ENCODE data around the gene SULF2. TPM values are rescaled to one million over a fixed set of nuclear protein-coding genes. Genes with fewer than 3 reads are reported as not detected.

The SULF2 gene
- total and polyA plus RNA-seq, 2 of the 4 experiments (the other 2 are of a cell fraction) = 0.54 to 0.77 TPM

DNA sequence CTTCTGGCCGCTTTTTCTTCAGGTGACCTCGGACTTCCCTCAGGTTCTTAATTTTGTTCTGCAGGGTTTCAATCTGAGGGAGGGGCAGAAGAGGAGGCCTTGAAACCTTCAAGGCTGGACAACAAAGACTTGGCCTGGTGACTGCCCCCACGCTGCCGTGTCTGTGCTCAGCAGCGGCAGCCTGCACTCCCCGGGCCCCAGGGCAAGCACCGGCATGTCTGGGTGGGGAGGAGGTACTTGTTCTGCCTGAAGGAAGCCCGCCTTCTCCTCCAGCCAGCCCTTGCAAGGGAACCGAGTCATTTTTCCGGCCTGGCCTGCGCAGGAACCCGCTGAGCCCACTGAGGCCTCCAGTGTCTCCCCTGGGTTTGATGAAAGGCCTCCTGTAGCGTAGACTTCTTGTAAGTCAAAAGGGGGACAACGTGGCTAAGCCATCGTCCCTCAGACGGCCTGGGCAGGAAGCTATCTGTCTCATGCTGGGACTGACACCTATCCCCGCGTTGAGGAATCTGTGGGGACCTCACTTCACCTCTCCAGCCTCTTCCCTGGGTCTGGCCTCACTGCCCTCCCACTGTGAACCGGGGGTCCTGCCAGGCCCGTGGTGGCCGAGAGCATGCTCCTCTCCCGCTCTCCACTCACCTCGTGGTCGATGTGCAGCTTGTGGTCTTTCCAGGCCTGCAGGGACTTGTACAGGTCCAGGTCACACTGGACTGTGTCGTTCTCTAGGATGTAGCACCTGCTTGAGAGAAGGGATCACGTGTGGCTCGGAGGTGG is 119.9 kb downstream of the SULF2 start:
- no peak for DNase-seq
- no peak overlapping the region for H3K4ac ChIP-seq (ENCODE audit: low read depth, low read length)
- H3K9ac ChIP-seq (ENCODE audit: low read depth, low read length) = no peak overlapping the region
- no TSS peak for BruUV-seq (replicated peaks)
- no peak overlapping the region for H2BK15ac ChIP-seq (ENCODE audit: low read depth, low read length)
- ATAC-seq (ENCODE audit: low read depth) = no peak
- no peak overlapping the region for H3K23ac ChIP-seq (ENCODE audit: low read depth, low read length)
- no peak overlapping the region for H2BK20ac ChIP-seq (ENCODE audit: low read depth, low read length)
- H3K27me3 ChIP-seq (ENCODE audit: control insufficient read depth, insufficient read depth, low read length) = peaks cover 6% of the 10 kb centered on the region
- no peak overlapping the region for H4K91ac ChIP-seq (ENCODE audit: insufficient read depth, low read depth, low read length)
- H3K9me3 ChIP-seq (ENCODE audit: control insufficient read depth, insufficient read depth, low read length) = no peaks in the 10 kb centered on the region
- dilution Hi-C loops (cut with HindIII; ENCODE audit: low sequenced_read_pairs, unreplicated experiment) (no loop called here), in situ Hi-C loops (cut with MboI; ENCODE audit: low sequenced_read_pairs) (loop anchor here (25.0 kb wide), 1 partner anchor 1247 kb away; the partner anchor contains the start of gene ARFGEF2), intact Hi-C loops (cut with micrococcal nuclease) (no loop called here)
- H3K4me1 ChIP-seq (ENCODE audit: control insufficient read depth, insufficient read depth, low read length) = no peaks in the 10 kb centered on the region
- H2BK120ac ChIP-seq (ENCODE audit: low read depth, low read length) = no peak overlapping the region
- no peak overlapping the region for H3K56ac ChIP-seq (ENCODE audit: extremely low read depth, insufficient read depth, low read length)
- H4K5ac ChIP-seq (ENCODE audit: low read depth, low read length) = no peak overlapping the region
- TF ChIP-seq, protein P1, sequence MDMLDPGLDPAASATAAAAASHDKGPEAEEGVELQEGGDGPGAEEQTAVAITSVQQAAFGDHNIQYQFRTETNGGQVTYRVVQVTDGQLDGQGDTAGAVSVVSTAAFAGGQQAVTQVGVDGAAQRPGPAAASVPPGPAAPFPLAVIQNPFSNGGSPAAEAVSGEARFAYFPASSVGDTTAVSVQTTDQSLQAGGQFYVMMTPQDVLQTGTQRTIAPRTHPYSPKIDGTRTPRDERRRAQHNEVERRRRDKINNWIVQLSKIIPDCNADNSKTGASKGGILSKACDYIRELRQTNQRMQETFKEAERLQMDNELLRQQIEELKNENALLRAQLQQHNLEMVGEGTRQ (IDR thresholded peaks at IDR 0.05; ENCODE audit: low read depth, low read length) = no peak
- no peak for TF ChIP-seq RFX5 (IDR thresholded peaks at IDR 0.05; ENCODE audit: low read depth, low read length)
- no peak for TF ChIP-seq BHLHE40 (IDR thresholded peaks at IDR 0.05; ENCODE audit: low read depth, low read length)
- TF ChIP-seq CHD1 (IDR thresholded peaks at IDR 0.05; ENCODE audit: low read depth, low read length) = no peak
- no peak for TF ChIP-seq MAFK (IDR thresholded peaks at IDR 0.05; ENCODE audit: low read depth, low read length)
- TF ChIP-seq, protein P2, sequence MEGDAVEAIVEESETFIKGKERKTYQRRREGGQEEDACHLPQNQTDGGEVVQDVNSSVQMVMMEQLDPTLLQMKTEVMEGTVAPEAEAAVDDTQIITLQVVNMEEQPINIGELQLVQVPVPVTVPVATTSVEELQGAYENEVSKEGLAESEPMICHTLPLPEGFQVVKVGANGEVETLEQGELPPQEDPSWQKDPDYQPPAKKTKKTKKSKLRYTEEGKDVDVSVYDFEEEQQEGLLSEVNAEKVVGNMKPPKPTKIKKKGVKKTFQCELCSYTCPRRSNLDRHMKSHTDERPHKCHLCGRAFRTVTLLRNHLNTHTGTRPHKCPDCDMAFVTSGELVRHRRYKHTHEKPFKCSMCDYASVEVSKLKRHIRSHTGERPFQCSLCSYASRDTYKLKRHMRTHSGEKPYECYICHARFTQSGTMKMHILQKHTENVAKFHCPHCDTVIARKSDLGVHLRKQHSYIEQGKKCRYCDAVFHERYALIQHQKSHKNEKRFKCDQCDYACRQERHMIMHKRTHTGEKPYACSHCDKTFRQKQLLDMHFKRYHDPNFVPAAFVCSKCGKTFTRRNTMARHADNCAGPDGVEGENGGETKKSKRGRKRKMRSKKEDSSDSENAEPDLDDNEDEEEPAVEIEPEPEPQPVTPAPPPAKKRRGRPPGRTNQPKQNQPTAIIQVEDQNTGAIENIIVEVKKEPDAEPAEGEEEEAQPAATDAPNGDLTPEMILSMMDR (conservative IDR thresholded peaks at IDR 0.05; ENCODE audit: low read depth, low read length) = no peak
- TF ChIP-seq POLR2A (IDR thresholded peaks at IDR 0.05; ENCODE audit: low read depth, low read length) = no peak
- no peak for TF ChIP-seq MAZ (IDR thresholded peaks at IDR 0.05; ENCODE audit: borderline replicate concordance, low read depth, low read length)
- no peak for TF ChIP-seq CEBPB (IDR thresholded peaks at IDR 0.05; ENCODE audit: low read depth, low read length)
- TF ChIP-seq SMC3 (IDR thresholded peaks at IDR 0.05; ENCODE audit: low read depth, low read length) = no peak
- TF ChIP-seq RAD21 (IDR thresholded peaks at IDR 0.05; ENCODE audit: low read length) = no peak
- TF ChIP-seq, protein P3, sequence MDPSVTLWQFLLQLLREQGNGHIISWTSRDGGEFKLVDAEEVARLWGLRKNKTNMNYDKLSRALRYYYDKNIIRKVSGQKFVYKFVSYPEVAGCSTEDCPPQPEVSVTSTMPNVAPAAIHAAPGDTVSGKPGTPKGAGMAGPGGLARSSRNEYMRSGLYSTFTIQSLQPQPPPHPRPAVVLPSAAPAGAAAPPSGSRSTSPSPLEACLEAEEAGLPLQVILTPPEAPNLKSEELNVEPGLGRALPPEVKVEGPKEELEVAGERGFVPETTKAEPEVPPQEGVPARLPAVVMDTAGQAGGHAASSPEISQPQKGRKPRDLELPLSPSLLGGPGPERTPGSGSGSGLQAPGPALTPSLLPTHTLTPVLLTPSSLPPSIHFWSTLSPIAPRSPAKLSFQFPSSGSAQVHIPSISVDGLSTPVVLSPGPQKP (IDR thresholded peaks at IDR 0.05; ENCODE audit: borderline replicate concordance, low read depth, low read length) = no peak
- TF ChIP-seq FOS (IDR thresholded peaks at IDR 0.05; ENCODE audit: low read depth, low read length) = no peak
- no peak for TF ChIP-seq RCOR1 (IDR thresholded peaks at IDR 0.05; ENCODE audit: insufficient replicate concordance, low read length)
- TF ChIP-seq MXI1 (IDR thresholded peaks at IDR 0.05; ENCODE audit: borderline replicate concordance, low read depth, low read length) = no peak
- no peaks in the 10 kb centered on the region for H4K20me1 ChIP-seq (ENCODE audit: insufficient read depth, low read length)
- H4K8ac ChIP-seq (ENCODE audit: low read depth in 2 of 2, low read length in 2 of 2) = no peak overlapping the region
- H3K4me3 ChIP-seq (ENCODE audit: insufficient read depth, low read depth, low read length) = no peak overlapping the region
- peaks cover 14% of the 10 kb centered on the region; the same call in 1 of the 2 replicates for H3K36me3 ChIP-seq (ENCODE audit: control insufficient read depth, insufficient read depth, low read length)
- no peak overlapping the region for H2BK5ac ChIP-seq (ENCODE audit: low read depth, low read length, poor library complexity, severe bottlenecking)
- H2AK5ac ChIP-seq (ENCODE audit: low read depth, low read length) = no peak overlapping the region
- no peaks in the 10 kb centered on the region; the same call in 1 of the 2 replicates for H3K9me1 ChIP-seq (ENCODE audit: insufficient read depth, low read length)
- POLR2A ChIA-PET (ENCODE audit: unreplicated experiment) = no interaction called here
- no peak overlapping the region for H3K27ac ChIP-seq (ENCODE audit: insufficient read depth, low read length)
- CTCF ChIA-PET = interaction anchor here (1.3 kb wide), 1 partner anchor 955 kb away, joined by 5 read pairs; no protein-coding TSS in a partner anchor
- no peaks in the 10 kb centered on the region for H3K79me1 ChIP-seq (ENCODE audit: low read depth in 1 of 2, low read length in 2 of 2)
- no peak overlapping the region for H2AK9ac ChIP-seq (replicated peaks; ENCODE audit: low read depth, low read length, poor library complexity)
- no peak overlapping the region for H3K14ac ChIP-seq (replicated peaks; ENCODE audit: low read depth, low read length)
- H2AFZ ChIP-seq (replicated peaks; ENCODE audit: low read length, poor library complexity) = no peak overlapping the region
- H3K4me2 ChIP-seq (ENCODE audit: low read depth, low read length) = no peak overlapping the region
- H3K18ac ChIP-seq (ENCODE audit: low read depth, low read length) = no peak overlapping the region
- 92% methylated on average over 7 of the region's 27 CpGs; no CpG with 5 or more reads in 1 of the 2 experiments for WGBS, 2 experiments (ENCODE audit: extremely low coverage in 2 of 2, insufficient read length in 1 of 2)

Data from IMR-90 (cell line).